Activated T-helper 1 cell treated with anti-CD3 and anti-CD28 coated beads, Interleukin-12 subunit alpha, Interleukin-12 subunit beta, Interleukin-2, Interleukin-4 antibody, amounts not matched to agents 30 ng/mL and 10 ng/mL and 1 ng/mL, durations not matched to agents 14 hours and 24 hours and 36 hours (primary cell): Measurements from ENCODE around the gene NFS1. TPM values are rescaled to one million over a fixed set of nuclear protein-coding genes. Genes with fewer than 3 reads are reported as not detected.
A peak's percentile ranks its signal among the peaks of the same experiment; 100 is the strongest.
"Not testable (repeated sequence)": the region's sequence is repeated elsewhere in the genome, so short reads cannot be mapped to it uniquely, and the experiment has no call there.

Source experiments
- DNase-seq: peaks from one replicate; pipeline ENCODE4 v3.0.0; 2021; ENCODE audit warnings: low spot score
- H3K27ac Mint-ChIP-seq: one replicate; pipeline ENCODE4 v1.8.0; 2021; ENCODE audit warnings: mild to moderate bottlenecking, mixed read lengths
- H3K27me3 Mint-ChIP-seq: one replicate; pipeline ENCODE4 v1.8.0; 2022; ENCODE audit warnings: mild to moderate bottlenecking, moderate library complexity, mixed read lengths; ENCODE audit not compliant: insufficient read depth
- H3K36me3 Mint-ChIP-seq: one replicate; pipeline ENCODE4 v1.8.0; 2021; ENCODE audit warnings: low read depth, mixed read lengths
- H3K4me1 Mint-ChIP-seq: one replicate; pipeline ENCODE4 v1.8.0; 2021; ENCODE audit warnings: low read depth, mixed read lengths
- H3K4me3 Mint-ChIP-seq: one replicate; pipeline ENCODE4 v1.8.0; 2021; ENCODE audit warnings: mild to moderate bottlenecking, moderate library complexity, mixed read lengths
- H3K9me3 Mint-ChIP-seq: one replicate; pipeline ENCODE4 v1.8.0; 2021; ENCODE audit warnings: mixed read lengths
- intact Hi-C: fragments of 100-400 bp; cut with micrococcal nuclease; formaldehyde crosslinking; loops from one replicate; pipeline ENCODE4 v1.15.1; 2024
- total RNA-seq: library from RNA; stranded (reverse); gene quantifications from 2 replicates; pipeline ENCODE4 v1.2.3, GENCODE V29; 2022

The NFS1 gene
- total RNA-seq, 1 donor from 2014 or later = 35.7 TPM

GRCh38 chr20:35711588-35712209, 12.5 kb upstream of the NFS1 start:
- H3K36me3 Mint-ChIP-seq = peaks cover 45% of the 10 kb centered on the region

GRCh38 chr20:35710884-35711587, 11.9 kb upstream of the NFS1 start:
- Mint-ChIP-seq H3K27me3 (no peaks in the 10 kb centered on the region), H3K9me3 (no peaks in the 10 kb centered on the region), H3K36me3 (peaks cover 45% of the 10 kb centered on the region), H3K27ac (peak overlapping the region; percentile 68), H3K4me3 (peak overlapping the region; percentile 42), H3K4me1 (peaks cover 38% of the 10 kb centered on the region)
- no peak for DNase-seq
- intact Hi-C loops = loop anchor here (2.0 kb wide), 1 partner anchor 14 kb away; no protein-coding TSS in a partner anchor

More at GRCh38 chr20:35711588-35712209, 12.5 kb upstream of the NFS1 start:
- Mint-ChIP-seq H3K4me1 (peaks cover 38% of the 10 kb centered on the region), H3K9me3 (no peaks in the 10 kb centered on the region), H3K27ac (peak overlapping the region; percentile 68), H3K27me3 (no peaks in the 10 kb centered on the region), H3K4me3 (peak overlapping the region; percentile 42)
- intact Hi-C loops = loop anchor here (2.0 kb wide), 2 partner anchors 13 kb away; partner anchors contain the start of genes NFS1 and ROMO1
- DNase-seq = no peak

- H3K36me3 Mint-ChIP-seq = peaks cover 46% of the 10 kb centered on the region
- H3K27me3 Mint-ChIP-seq = no peaks in the 10 kb centered on the region
- DNase-seq = no peak
- intact Hi-C loops = loop anchor here (2.0 kb wide), 1 partner anchor 15 kb away; no protein-coding TSS in a partner anchor
- H3K27ac Mint-ChIP-seq = no peak overlapping the region
- peaks cover 30% of the 10 kb centered on the region for H3K4me1 Mint-ChIP-seq
- H3K9me3 Mint-ChIP-seq = no peaks in the 10 kb centered on the region
- H3K4me3 Mint-ChIP-seq = no peak overlapping the region
Observed at GRCh38 chr20:35710039-35710438, 10.9 kb upstream of the NFS1 start.

GRCh38 chr20:35709259-35709658, 10.1 kb upstream of the NFS1 start:
- H3K36me3 Mint-ChIP-seq = peaks cover 53% of the 10 kb centered on the region
- H3K4me1 Mint-ChIP-seq = peaks cover 26% of the 10 kb centered on the region
- H3K9me3 Mint-ChIP-seq = no peaks in the 10 kb centered on the region
- intact Hi-C loops = no loop called here
- DNase-seq = no peak
- H3K27ac Mint-ChIP-seq = peak overlapping the region; percentile 76
- no peaks in the 10 kb centered on the region for H3K27me3 Mint-ChIP-seq
- no peak overlapping the region for H3K4me3 Mint-ChIP-seq

- no peaks in the 10 kb centered on the region for H3K27me3 Mint-ChIP-seq
- H3K4me1 Mint-ChIP-seq = peaks cover 25% of the 10 kb centered on the region
- DNase-seq = no peak
- H3K36me3 Mint-ChIP-seq = peaks cover 57% of the 10 kb centered on the region
- H3K9me3 Mint-ChIP-seq = no peaks in the 10 kb centered on the region
- no peak overlapping the region for H3K27ac Mint-ChIP-seq
- intact Hi-C loops = no loop called here
- no peak overlapping the region for H3K4me3 Mint-ChIP-seq
Observed at GRCh38 chr20:35708502-35708901, 9.3 kb upstream of the NFS1 start.

- intact Hi-C loops, H3K4me3 Mint-ChIP-seq, H3K27ac Mint-ChIP-seq, DNase-seq, H3K9me3 Mint-ChIP-seq, H3K27me3 Mint-ChIP-seq: not testable (repeated sequence)
- Mint-ChIP-seq H3K36me3 (peaks cover 63% of the 10 kb centered on the region), H3K4me1 (peaks cover 19% of the 10 kb centered on the region)
Observed at GRCh38 chr20:35706591-35707529, 7.7 kb upstream of the NFS1 start.

- intact Hi-C loops, H3K27ac Mint-ChIP-seq, H3K4me3 Mint-ChIP-seq, DNase-seq, H3K27me3 Mint-ChIP-seq, H3K9me3 Mint-ChIP-seq: not testable (repeated sequence)
- Mint-ChIP-seq H3K36me3 (peaks cover 55% of the 10 kb centered on the region), H3K4me1 (peaks cover 12% of the 10 kb centered on the region)
Observed at GRCh38 chr20:35705894-35706293, 6.7 kb upstream of the NFS1 start.

- no peak overlapping the region for H3K4me3 Mint-ChIP-seq
- DNase-seq = no peak
Observed at GRCh38 chr20:35704514-35705261, 5.5 kb upstream of the NFS1 start.

GRCh38 chr20:35702824-35703695, 3.9 kb upstream of the NFS1 start:
- intact Hi-C loops = no loop called here
- Mint-ChIP-seq H3K4me3 (no peak overlapping the region), H3K27ac (peak overlapping the region; percentile 58), H3K27me3 (no peaks in the 10 kb centered on the region), H3K9me3 (no peaks in the 10 kb centered on the region), H3K4me1 (peaks cover 28% of the 10 kb centered on the region), H3K36me3 (peaks cover 51% of the 10 kb centered on the region)
- DNase-seq = no peak

More at GRCh38 chr20:35704514-35705261, 5.5 kb upstream of the NFS1 start:
- intact Hi-C loops = no loop called here
- Mint-ChIP-seq H3K36me3 (peaks cover 51% of the 10 kb centered on the region), H3K27me3 (no peaks in the 10 kb centered on the region), H3K4me1 (peaks cover 20% of the 10 kb centered on the region), H3K9me3 (no peaks in the 10 kb centered on the region), H3K27ac (peak overlapping the region; percentile 23)

GRCh38 chr20:35702051-35702823, 3.1 kb upstream of the NFS1 start:
- peaks cover 59% of the 10 kb centered on the region for H3K36me3 Mint-ChIP-seq
- peaks cover 36% of the 10 kb centered on the region for H3K4me1 Mint-ChIP-seq
- no peak for DNase-seq
- H3K27ac Mint-ChIP-seq = peak overlapping the region; percentile 58
- no peaks in the 10 kb centered on the region for H3K9me3 Mint-ChIP-seq
- H3K4me3 Mint-ChIP-seq = no peak overlapping the region
- H3K27me3 Mint-ChIP-seq = no peaks in the 10 kb centered on the region
- intact Hi-C loops = no loop called here

- Mint-ChIP-seq H3K27ac (peak overlapping the region; percentile 94), H3K27me3 (no peaks in the 10 kb centered on the region), H3K4me1 (peaks cover 38% of the 10 kb centered on the region), H3K9me3 (no peaks in the 10 kb centered on the region), H3K4me3 (peak overlapping the region; percentile 92), H3K36me3 (peaks cover 49% of the 10 kb centered on the region)
- DNase-seq = no peak
- intact Hi-C loops = no loop called here
Observed at GRCh38 chr20:35700625-35701148, 1.5 kb upstream of the NFS1 start.
